Measurements from ENCODE around the gene ARMH2. TPM values are rescaled to one million over a fixed set of nuclear protein-coding genes. Genes with fewer than 3 reads are reported as not detected.

ARMH2 gene
- total RNA-seq, 2 donors from 2014 or later, result not detected

- DNase-seq (ENCODE audit: low spot score) (no peak), ATAC-seq (ENCODE audit: insufficient number of reproducible peaks, low FRiP score, low read depth) (no peak)
- TF ChIP-seq CTCF (IDR thresholded peaks at IDR 0.05), result no peak
- H3K9me3 ChIP-seq, result no peaks in the 10 kb centered on the region
- no peaks in the 10 kb centered on the region for H3K36me3 ChIP-seq
- no peaks in the 10 kb centered on the region for H3K27me3 ChIP-seq (replicated peaks; ENCODE audit: insufficient read depth)
- no peaks in the 10 kb centered on the region for H3K4me1 ChIP-seq (ENCODE audit: control insufficient read depth in 1 of 2, low read depth in 2 of 2)
- no peak overlapping the region for H3K27ac ChIP-seq
- no peak overlapping the region for H3K4me3 ChIP-seq
Measured at GRCh38 chr6:24799541-24799915, 811 bp upstream of the ARMH2 start.

- no peak overlapping the region for H3K4me3 ChIP-seq
- no peaks in the 10 kb centered on the region for H3K36me3 ChIP-seq
- H3K27me3 ChIP-seq (replicated peaks; ENCODE audit: insufficient read depth), result no peaks in the 10 kb centered on the region
- DNase-seq (ENCODE audit: low spot score) (no peak), ATAC-seq (ENCODE audit: insufficient number of reproducible peaks, low FRiP score, low read depth) (no peak)
- TF ChIP-seq CTCF (IDR thresholded peaks at IDR 0.05), result no peak
- no peaks in the 10 kb centered on the region for H3K4me1 ChIP-seq (ENCODE audit: control insufficient read depth in 1 of 2, low read depth in 2 of 2)
- no peaks in the 10 kb centered on the region for H3K9me3 ChIP-seq
- H3K27ac ChIP-seq, result no peak overlapping the region
Measured at GRCh38 chr6:24797596-24798216, 1.0 kb downstream of the ARMH2 start.

- no peaks in the 10 kb centered on the region for H3K9me3 ChIP-seq
- H3K36me3 ChIP-seq, result no peaks in the 10 kb centered on the region
- DNase-seq (ENCODE audit: low spot score), result no peak
Measured at GRCh38 chr6:24796616-24797290, 2.0 kb downstream of the ARMH2 start.

GRCh38 chr6:24795106-24795505, 3.6 kb downstream of the ARMH2 start:
- no peaks in the 10 kb centered on the region for H3K9me3 ChIP-seq
- no peaks in the 10 kb centered on the region for H3K36me3 ChIP-seq
- H3K4me3 ChIP-seq, result no peak overlapping the region
- DNase-seq (ENCODE audit: low spot score), result no peak
- no peak for ATAC-seq (ENCODE audit: insufficient number of reproducible peaks, low FRiP score, low read depth)
- H3K4me1 ChIP-seq (ENCODE audit: control insufficient read depth in 1 of 2, low read depth in 2 of 2), result no peaks in the 10 kb centered on the region
- no peak for TF ChIP-seq CTCF (IDR thresholded peaks at IDR 0.05)
- no peaks in the 10 kb centered on the region for H3K27me3 ChIP-seq (replicated peaks; ENCODE audit: insufficient read depth)
- H3K27ac ChIP-seq, result no peak overlapping the region

More at GRCh38 chr6:24796616-24797290, 2.0 kb downstream of the ARMH2 start:
- Histone ChIP-seq H3K27me3 (replicated peaks; ENCODE audit: insufficient read depth) (no peaks in the 10 kb centered on the region), H3K27ac (no peak overlapping the region), H3K4me3 (no peak overlapping the region), H3K4me1 (ENCODE audit: control insufficient read depth in 1 of 2, low read depth in 2 of 2) (no peaks in the 10 kb centered on the region)
- ATAC-seq (ENCODE audit: insufficient number of reproducible peaks, low FRiP score, low read depth), result no peak
- TF ChIP-seq CTCF (IDR thresholded peaks at IDR 0.05), result no peak

GRCh38 chr6:24788031-24788665, 10.6 kb downstream of the ARMH2 start:
- Histone ChIP-seq H3K4me1 (ENCODE audit: control insufficient read depth in 1 of 2, low read depth in 2 of 2) (no peaks in the 10 kb centered on the region), H3K27ac (no peak overlapping the region), H3K9me3 (no peaks in the 10 kb centered on the region), H3K36me3 (peaks cover 11% of the 10 kb centered on the region), H3K4me3 (no peak overlapping the region), H3K27me3 (replicated peaks; ENCODE audit: insufficient read depth) (no peaks in the 10 kb centered on the region)
- ATAC-seq (ENCODE audit: insufficient number of reproducible peaks, low FRiP score, low read depth) (no peak), DNase-seq (ENCODE audit: low spot score) (no peak)
- TF ChIP-seq CTCF (IDR thresholded peaks at IDR 0.05), result no peak

Data from thoracic aorta (tissue), 2 donors.